ENCODE results near the gene COQ4. TPM values are rescaled to one million over a fixed set of nuclear protein-coding genes. Genes with fewer than 3 reads are reported as not detected.

COQ4 gene
- polyA plus RNA-seq, 1 of the 3 experiments (the other 2 are of a cell fraction), result 57.2 TPM

DNA sequence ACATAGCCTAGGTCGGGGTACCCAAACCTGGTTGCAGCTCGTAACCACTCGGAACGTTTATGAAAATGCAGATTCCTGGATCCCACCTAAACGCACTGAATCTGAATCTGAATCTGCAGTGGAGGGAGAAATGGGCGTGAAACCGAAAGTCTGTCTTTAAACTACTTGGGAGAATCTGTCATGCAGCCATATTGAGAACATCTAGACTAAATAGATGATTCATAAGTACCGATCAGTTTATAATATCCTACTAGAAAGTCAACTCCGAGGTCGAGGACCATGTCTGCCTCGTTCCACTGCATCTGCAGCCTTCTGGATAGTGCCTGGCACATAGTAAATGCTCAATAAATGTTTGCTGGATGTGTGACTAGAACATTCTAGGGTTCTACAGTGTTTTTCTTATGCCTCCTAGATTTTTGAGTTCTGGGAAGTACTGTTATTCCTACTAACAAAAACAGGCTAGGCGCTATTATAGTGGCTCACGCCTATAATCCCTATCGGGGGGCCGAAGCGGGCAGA, 632 bp downstream of the COQ4 start:
- Histone ChIP-seq H3K4me1 (ENCODE audit: control insufficient read depth in 1 of 2, insufficient read depth in 2 of 2, low read depth in 1 of 2, low read length in 1 of 2) (peaks cover 11% of the 10 kb centered on the region in 2 experiments; a peak in 3 of 4 replicates), H4K20me1 (ENCODE audit: insufficient read depth) (0 out of 2 replicates have a peak, but pooled peaks cover 4% of the 10 kb centered on the region), H2AFZ (ENCODE audit: low read depth) (peak overlapping the region; percentile 78), H3K36me3 (replicated peaks in 1 of 2; ENCODE audit: control insufficient read depth in 1 of 2, insufficient read depth in 2 of 2, low read length in 1 of 2) (peaks cover 16 to 24% of the 10 kb centered on the region in 2 experiments), H3K79me2 (ENCODE audit: insufficient read depth) (peaks cover 54% of the 10 kb centered on the region), H3F3A (replicated peaks; ENCODE audit: insufficient read depth) (no peaks in the 10 kb centered on the region), H3K4me2 (peak overlapping the region; percentile 99), H3K4me3 (ENCODE audit: low read depth in 2 of 2, low read length in 1 of 2) (peak overlapping the region; percentile 75 to 96), H3K27me3 (ENCODE audit: insufficient read depth) (no peaks in the 10 kb centered on the region), H3K9me3 (no peaks in the 10 kb centered on the region), H3K9me2 (no peaks in the 10 kb centered on the region), H3K9ac (peak overlapping the region; percentile 75), H3K27ac (ENCODE audit: low read depth in 2 of 2, low read length in 1 of 2) (peak overlapping the region; percentile 87 to 95)
- WGBS (ENCODE audit: low lambda C conversion rate), result 12% methylated on average over 16 of the region's 16 CpGs
- ChIA-PET POLR2A (no interaction called here), CTCF (interaction anchor here (1.5 kb wide), 1 partner anchor 18 kb away, joined by 5 read pairs; no protein-coding TSS in a partner anchor)
- TF ChIP-seq NRF1 (IDR thresholded peaks at IDR 0.05; ENCODE audit: low read depth, low read length), result no peak
- TF ChIP-seq, protein P1, sequence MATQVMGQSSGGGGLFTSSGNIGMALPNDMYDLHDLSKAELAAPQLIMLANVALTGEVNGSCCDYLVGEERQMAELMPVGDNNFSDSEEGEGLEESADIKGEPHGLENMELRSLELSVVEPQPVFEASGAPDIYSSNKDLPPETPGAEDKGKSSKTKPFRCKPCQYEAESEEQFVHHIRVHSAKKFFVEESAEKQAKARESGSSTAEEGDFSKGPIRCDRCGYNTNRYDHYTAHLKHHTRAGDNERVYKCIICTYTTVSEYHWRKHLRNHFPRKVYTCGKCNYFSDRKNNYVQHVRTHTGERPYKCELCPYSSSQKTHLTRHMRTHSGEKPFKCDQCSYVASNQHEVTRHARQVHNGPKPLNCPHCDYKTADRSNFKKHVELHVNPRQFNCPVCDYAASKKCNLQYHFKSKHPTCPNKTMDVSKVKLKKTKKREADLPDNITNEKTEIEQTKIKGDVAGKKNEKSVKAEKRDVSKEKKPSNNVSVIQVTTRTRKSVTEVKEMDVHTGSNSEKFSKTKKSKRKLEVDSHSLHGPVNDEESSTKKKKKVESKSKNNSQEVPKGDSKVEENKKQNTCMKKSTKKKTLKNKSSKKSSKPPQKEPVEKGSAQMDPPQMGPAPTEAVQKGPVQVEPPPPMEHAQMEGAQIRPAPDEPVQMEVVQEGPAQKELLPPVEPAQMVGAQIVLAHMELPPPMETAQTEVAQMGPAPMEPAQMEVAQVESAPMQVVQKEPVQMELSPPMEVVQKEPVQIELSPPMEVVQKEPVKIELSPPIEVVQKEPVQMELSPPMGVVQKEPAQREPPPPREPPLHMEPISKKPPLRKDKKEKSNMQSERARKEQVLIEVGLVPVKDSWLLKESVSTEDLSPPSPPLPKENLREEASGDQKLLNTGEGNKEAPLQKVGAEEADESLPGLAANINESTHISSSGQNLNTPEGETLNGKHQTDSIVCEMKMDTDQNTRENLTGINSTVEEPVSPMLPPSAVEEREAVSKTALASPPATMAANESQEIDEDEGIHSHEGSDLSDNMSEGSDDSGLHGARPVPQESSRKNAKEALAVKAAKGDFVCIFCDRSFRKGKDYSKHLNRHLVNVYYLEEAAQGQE (IDR thresholded peaks at IDR 0.05; ENCODE audit: low read depth, low read length), result no peak
- no peak for TF ChIP-seq ZBTB33 (IDR thresholded peaks at IDR 0.05; ENCODE audit: borderline replicate concordance, low read depth)
- TF ChIP-seq TEAD4 (IDR thresholded peaks at IDR 0.05; ENCODE audit: borderline replicate concordance, insufficient read depth), result no peak
- no peak for TF ChIP-seq ELF1 (IDR thresholded peaks at IDR 0.05)
- DNase-seq, result no peak

- peak overlapping the region; percentile 75 to 96 for H3K4me3 ChIP-seq (ENCODE audit: low read depth in 2 of 2, low read length in 1 of 2)
- peak overlapping the region; percentile 75 for H3K9ac ChIP-seq
- TF ChIP-seq ZBTB33 (IDR thresholded peaks at IDR 0.05; ENCODE audit: borderline replicate concordance, low read depth) (no peak), TAF1 (IDR thresholded peaks at IDR 0.05; ENCODE audit: borderline replicate concordance, low read depth, low read length) (no peak)
- H3K79me2 ChIP-seq (ENCODE audit: insufficient read depth), result peaks cover 54% of the 10 kb centered on the region
- peaks cover 17 to 20% of the 10 kb centered on the region in 2 experiments for H3K36me3 ChIP-seq (replicated peaks in 1 of 2; ENCODE audit: control insufficient read depth in 1 of 2, insufficient read depth in 2 of 2, low read length in 1 of 2)
- H3K4me1 ChIP-seq (ENCODE audit: control insufficient read depth in 1 of 2, insufficient read depth in 2 of 2, low read depth in 1 of 2, low read length in 1 of 2), result peaks cover 11% of the 10 kb centered on the region in 2 experiments; a peak in 3 of 4 replicates
- no peaks in the 10 kb centered on the region for H3F3A ChIP-seq (replicated peaks; ENCODE audit: insufficient read depth)
- no peaks in the 10 kb centered on the region for H3K27me3 ChIP-seq (ENCODE audit: insufficient read depth)
- peak overlapping the region; percentile 99 for H3K4me2 ChIP-seq
- H3K27ac ChIP-seq (ENCODE audit: low read depth in 2 of 2, low read length in 1 of 2), result peak overlapping the region in 1 of 2 experiments; percentile 87; a peak in 1 of 4 replicates
- POLR2A ChIA-PET, result no interaction called here
- no peaks in the 10 kb centered on the region for H3K9me3 ChIP-seq
- no peak overlapping the region for H2AFZ ChIP-seq (ENCODE audit: low read depth)
- WGBS (ENCODE audit: low lambda C conversion rate), result 89% methylated on average over 12 of the region's 12 CpGs
- CTCF ChIA-PET, result interaction anchor here (1.5 kb wide), 1 partner anchor 18 kb away, joined by 5 read pairs; no protein-coding TSS in a partner anchor
- H3K9me2 ChIP-seq, result no peaks in the 10 kb centered on the region
- 0 out of 2 replicates have a peak, but pooled peaks cover 4% of the 10 kb centered on the region for H4K20me1 ChIP-seq (ENCODE audit: insufficient read depth)
- no peak for DNase-seq
Observed at GRCh38 chr9:128323791-128324190, 1.2 kb downstream of the COQ4 start.

Data from SK-N-SH (cell line).